Hepatocyte (in vitro differentiated cells): ENCODE measurements around the gene RTF1.

ENCODE experiments used
- CTCF ChIP-seq: fragments of 200-600 bp; sonication (generic); IDR thresholded peaks from 2 replicates; pipeline ENCODE4 v1.5.1; 2016; ENCODE audit warnings: antibody characterized with exemption, mild to moderate bottlenecking; ENCODE audit not compliant: poor library complexity
- EZH2 ChIP-seq: fragments of 200-600 bp; sonication (generic); IDR thresholded peaks from 2 replicates; pipeline ENCODE4 v1.6.1; 2016; ENCODE audit warnings: antibody characterized with exemption, mild to moderate bottlenecking, borderline replicate concordance
- EZH2phosphoT487 ChIP-seq: fragments of 200-600 bp; sonication (generic); IDR thresholded peaks from one replicate; pipeline ENCODE4 v1.6.1; 2018; ENCODE audit warnings: antibody characterized with exemption, mild to moderate bottlenecking, low read depth, moderate library complexity; ENCODE audit not compliant: unreplicated experiment, severe bottlenecking

GRCh38 chr15:41494922-41495735, 78.2 kb downstream of the RTF1 start:
- TF ChIP-seq CTCF (no peak), EZH2 (peak; percentile 63), EZH2phosphoT487 (peak; percentile 65)
